CD4-positive, alpha-beta T cell treated with Interleukin-17A for 1 hour (primary cell): ENCODE results near the gene CRTAP.
"Not testable (repeated sequence)": the region's sequence is repeated elsewhere in the genome, so short reads cannot be mapped to it uniquely, and the experiment has no call there.

Experiments
- DNase-seq: peaks from one replicate; pipeline ENCODE4 v3.0.0-alpha.2; 2020

Gene CRTAP

GRCh38 chr3:33113772-33114621 is at the start of gene CRTAP:
CRTAP (plus strand) TSS chr3:33114014; CDS start chr3:33114078, 64 bp downstream.
- DNase-seq, result peak; percentile 90

GRCh38 chr3:33064929-33065328 is 48.9 kb upstream of the CRTAP start:
- DNase-seq, result peak; percentile 54

GRCh38 chr3:33067484-33067883 is 46.3 kb upstream of the CRTAP start:
- peak; percentile 62 for DNase-seq

- DNase-seq, result not testable (repeated sequence)
Measured at GRCh38 chr3:33069862-33070261, 44.0 kb upstream of the CRTAP start.

- no peak for DNase-seq
Measured at GRCh38 chr3:33071181-33071580, 42.6 kb upstream of the CRTAP start.

GRCh38 chr3:33071946-33072345 is 41.9 kb upstream of the CRTAP start:
- DNase-seq, result no peak

- DNase-seq, result peak; percentile 76
Measured at GRCh38 chr3:33074217-33075067, 39.4 kb upstream of the CRTAP start.

GRCh38 chr3:33075995-33076394 is 37.8 kb upstream of the CRTAP start:
- DNase-seq, result no peak

- no peak for DNase-seq
Measured at GRCh38 chr3:33076952-33077351, 36.9 kb upstream of the CRTAP start.

GRCh38 chr3:33077976-33078375 is 35.8 kb upstream of the CRTAP start:
- no peak for DNase-seq

- DNase-seq, result not testable (repeated sequence)
Measured at GRCh38 chr3:33079813-33080212, 34.0 kb upstream of the CRTAP start.

- DNase-seq, result no peak
Measured at GRCh38 chr3:33081812-33082211, 32.0 kb upstream of the CRTAP start.

- DNase-seq, result no peak
Measured at GRCh38 chr3:33083958-33084357, 29.9 kb upstream of the CRTAP start.

- no peak for DNase-seq
Measured at GRCh38 chr3:33088691-33089090, 25.1 kb upstream of the CRTAP start.

- DNase-seq, result peak; percentile 54
Measured at GRCh38 chr3:33089515-33089914, 24.3 kb upstream of the CRTAP start.

- DNase-seq, result no peak
Measured at GRCh38 chr3:33091746-33092145, 22.1 kb upstream of the CRTAP start.

GRCh38 chr3:33092496-33093254 is 21.1 kb upstream of the CRTAP start:
- DNase-seq, result no peak

- DNase-seq, result no peak
Measured at GRCh38 chr3:33093847-33094246, 20.0 kb upstream of the CRTAP start.

GRCh38 chr3:33095436-33095835 is 18.4 kb upstream of the CRTAP start:
- no peak for DNase-seq

- DNase-seq, result peak; percentile 44
Measured at GRCh38 chr3:33096093-33096868, 17.5 kb upstream of the CRTAP start.

GRCh38 chr3:33099109-33099645 is 14.6 kb upstream of the CRTAP start:
- DNase-seq, result no peak

- DNase-seq, result no peak
Measured at GRCh38 chr3:33099701-33100100, 14.1 kb upstream of the CRTAP start.
